Fibroblast of skin of right biceps (primary cell): ENCODE data around the gene ANKRD6.
"Not testable (repeated sequence)": the region's sequence is repeated elsewhere in the genome, so short reads cannot be mapped to it uniquely, and the experiment has no call there.

Experiments
- DNase-seq: peaks from one replicate; pipeline ENCODE4 v3.0.0-alpha.2; 2013

ANKRD6 gene

DNA sequence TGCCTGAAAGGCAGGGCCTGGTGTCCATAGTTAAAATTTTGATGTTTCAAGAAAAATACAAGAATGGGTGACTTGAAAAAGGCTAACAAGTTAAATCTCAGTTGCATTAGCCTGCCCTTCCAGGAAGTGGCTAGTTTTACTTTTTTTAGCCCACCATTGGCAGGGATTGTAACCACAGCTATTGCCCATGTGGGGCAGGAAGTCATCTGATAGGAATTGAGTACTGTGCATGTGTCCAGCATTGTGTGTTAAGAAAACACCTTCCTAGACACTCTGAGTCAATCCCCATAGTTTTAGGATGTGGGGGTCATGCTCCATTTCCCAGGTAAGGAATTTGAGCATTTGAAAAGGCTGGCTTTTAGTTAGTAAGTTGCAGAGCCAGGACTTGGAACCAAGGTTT lies 178.7 kb downstream of the ANKRD6 start:
- DNase-seq = peak; percentile 30

DNA sequence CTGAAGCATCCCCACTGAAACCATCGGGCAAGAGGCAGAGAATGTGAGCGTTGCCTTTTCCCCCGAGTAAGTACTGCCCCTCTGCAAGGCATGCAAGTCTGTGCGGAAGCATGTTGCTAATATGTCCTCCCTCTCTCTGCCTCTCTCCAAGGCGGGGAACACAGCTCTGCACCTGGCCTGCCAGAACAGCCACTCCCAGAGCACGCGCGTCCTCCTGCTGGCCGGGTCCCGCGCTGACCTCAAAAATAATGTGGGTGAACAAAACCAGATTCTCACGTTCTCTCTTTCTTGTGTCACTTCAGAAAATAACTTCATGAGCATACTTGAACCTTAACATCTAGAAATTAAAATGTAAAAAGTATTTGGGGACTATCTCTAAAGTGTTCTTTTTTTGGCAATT lies 179.2 kb downstream of the ANKRD6 start:
- DNase-seq = no peak

GRCh38 chr6:89613790-89614189 lies 180.8 kb downstream of the ANKRD6 start:
- DNase-seq = no peak

GRCh38 chr6:89615882-89616281 lies 182.9 kb downstream of the ANKRD6 start:
- no peak for DNase-seq

DNA sequence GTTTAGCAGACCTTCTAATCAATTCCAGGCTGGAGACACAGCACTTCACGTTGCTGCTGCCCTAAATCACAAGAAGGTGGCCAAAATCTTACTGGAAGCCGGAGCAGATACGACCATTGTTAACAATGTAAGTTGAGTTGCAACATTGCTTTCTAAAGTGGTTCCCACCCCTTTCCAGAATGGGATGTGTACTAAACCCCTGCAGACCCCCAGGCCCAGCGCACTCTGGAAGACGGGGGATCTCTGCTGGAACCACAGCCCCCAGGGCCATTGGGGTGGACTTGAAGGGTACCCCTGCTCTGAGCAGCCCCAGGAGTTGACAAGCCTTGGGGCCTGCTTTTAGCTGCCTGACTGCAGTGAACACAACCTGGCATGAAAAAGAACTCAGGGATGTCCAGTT lies 183.6 kb downstream of the ANKRD6 start:
- no peak for DNase-seq

- DNase-seq = no peak
Measured at GRCh38 chr6:89618026-89618425, 185.1 kb downstream of the ANKRD6 start.

DNA sequence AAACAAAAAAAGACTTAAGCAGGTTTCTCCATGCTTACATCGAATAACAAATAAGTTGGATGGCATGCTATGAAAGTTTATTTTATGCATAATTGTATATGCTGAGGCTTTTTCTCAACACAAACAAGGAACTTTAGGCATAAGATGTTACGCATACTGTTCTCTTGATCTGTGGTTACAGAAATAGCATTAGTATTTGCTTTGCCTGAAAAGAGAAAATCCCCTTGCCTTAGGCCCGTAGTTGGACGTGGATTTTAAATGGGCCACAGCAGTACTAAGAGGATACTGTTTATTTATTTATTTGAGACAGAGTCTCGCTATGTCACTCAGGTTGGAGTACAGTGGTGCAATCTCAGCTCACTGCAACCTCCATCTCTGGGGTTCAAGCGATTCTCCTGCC lies 186.6 kb downstream of the ANKRD6 start:
- DNase-seq = no peak

DNA sequence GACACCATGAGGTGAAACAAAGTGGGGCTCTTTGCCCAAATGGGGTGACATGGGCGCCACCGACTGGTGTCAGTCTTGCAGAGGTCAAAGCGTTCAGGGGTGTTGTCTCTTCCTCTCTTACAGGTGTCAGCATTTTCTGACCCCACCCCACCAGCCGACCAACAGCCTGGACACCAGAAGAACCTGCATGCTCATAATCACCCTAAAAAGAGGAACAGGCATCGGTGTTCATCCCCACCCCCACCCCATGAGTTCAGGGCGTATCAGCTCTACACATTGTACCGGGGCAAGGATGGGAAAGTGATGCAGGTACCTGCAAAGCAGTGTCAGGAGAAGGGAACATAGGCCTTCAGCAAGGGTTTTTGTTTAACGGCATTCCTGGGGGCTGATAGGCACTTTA lies 190.8 kb downstream of the ANKRD6 start:
- no peak for DNase-seq

DNA sequence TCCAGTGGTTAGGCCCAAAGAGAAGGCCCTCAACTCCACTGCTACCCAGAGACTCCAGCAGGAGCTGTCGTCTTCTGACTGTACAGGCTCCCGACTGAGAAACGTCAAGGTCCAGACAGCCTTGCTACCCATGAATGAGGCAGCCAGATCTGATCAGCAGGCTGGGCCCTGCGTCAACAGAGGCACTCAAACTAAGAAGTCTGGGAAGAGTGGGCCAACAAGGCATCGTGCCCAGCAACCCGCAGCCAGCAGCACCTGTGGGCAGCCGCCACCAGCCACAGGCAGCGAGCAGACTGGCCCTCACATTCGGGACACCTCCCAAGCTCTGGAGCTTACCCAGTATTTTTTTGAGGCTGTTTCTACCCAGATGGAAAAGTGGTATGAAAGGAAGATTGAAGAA lies 197.5 kb downstream of the ANKRD6 start:
- no peak for DNase-seq

DNA sequence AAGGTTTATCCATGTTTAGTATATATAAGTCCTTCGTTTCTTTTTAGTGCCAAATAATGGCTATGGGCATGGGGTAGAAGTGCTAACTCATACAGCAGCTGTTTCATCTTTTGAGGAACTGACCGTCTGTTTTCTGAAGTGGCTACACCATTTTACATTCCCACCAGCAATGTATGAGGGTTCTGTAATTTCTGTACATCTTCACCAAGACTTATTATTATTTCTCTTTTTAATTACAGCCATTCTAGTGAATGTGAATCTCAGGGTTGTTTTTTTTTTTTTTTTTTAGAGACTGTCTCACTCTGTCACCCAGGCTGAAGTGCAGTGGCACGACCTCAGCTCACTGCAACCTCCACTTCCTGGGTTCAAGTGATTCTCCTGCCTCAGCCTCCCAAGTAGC lies 203.5 kb downstream of the ANKRD6 start:
- not testable (repeated sequence) for DNase-seq

DNA sequence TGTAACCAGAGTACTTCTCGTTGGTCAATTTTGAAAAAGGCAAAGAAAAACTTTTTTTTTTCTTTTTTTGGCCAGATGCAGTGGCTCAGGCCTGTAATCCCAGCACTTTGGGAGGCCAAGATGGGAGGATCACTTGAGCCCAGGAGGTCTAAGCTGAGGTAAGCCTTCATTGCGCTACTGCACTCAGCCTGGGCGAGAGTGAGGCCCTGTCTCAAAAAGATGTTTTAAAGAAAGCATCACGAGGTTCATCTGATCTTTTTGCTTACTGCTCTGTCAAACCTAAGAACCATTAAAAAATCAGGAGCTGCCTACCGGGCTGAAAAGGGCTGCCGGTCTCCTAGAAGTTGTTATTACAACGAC lies 205.0 kb downstream of the ANKRD6 start:
- DNase-seq = no peak

DNA sequence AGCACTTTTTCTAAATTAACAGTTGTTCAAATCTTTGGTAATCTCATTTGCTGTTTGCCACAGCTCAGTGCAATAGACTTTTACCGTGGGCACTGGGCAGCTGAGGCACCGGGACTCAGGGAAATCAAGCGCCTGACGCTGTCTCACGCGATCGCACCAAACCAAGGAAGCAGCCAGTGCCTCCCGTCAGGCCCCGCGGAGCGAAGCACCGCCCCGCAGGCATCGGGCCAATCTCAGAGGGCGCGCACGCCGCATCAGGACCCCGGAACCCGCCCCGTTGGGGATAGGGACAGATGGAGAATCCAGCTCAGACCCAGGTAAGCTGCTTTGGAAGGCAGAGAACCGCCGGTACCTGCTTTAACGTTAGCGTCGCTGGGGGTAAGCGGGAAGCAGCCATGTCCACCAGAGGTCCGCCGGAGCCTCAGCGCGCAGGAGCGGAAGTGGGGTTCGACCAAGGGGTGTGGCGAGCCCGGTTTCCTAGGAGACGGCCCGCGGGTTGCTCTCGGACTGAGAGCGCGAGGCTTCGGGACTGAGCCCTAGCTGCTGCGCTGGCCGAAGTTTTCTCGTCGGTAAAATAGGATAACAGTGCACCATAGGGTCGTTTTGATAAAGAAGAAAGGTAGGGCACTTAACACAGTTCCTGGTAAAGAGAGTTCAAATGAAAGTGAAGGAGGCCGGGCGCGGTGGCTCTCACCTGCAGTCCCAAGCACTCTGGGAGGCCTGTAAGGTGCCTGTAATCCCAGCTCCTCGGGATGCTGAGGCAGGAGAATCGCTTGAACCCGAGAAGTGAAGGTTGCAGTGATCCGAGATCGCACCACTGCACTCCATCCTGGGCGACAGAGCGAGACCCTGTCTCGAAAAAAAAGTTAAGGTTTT lies 205.6 kb downstream of the ANKRD6 start, which contains the start of gene LYRM2:
TSS of gene LYRM2 (minus strand) at position 428 of the 876 bp plus-strand sequence. CDS start at position 397, 31 bp downstream.
- DNase-seq = peak; percentile 92

DNA sequence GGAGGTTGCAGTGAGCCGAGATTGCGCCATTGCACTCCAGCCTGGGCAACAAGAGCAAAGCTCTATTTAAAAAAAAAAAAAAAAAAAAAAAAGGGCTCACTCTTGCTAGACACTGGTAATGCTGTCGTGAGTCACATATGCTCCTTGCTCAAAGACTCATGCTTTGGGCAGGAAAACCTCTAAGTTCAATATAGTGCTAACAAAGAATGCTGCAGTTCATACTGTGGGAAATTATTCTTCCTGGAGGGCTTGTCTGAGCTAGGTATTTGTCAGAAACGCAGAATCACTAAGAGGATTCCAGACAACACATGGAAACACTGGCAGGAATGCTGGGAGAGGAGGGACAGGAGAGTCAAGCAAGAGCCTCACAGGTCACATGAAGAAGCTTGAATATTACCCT lies 207.9 kb downstream of the ANKRD6 start:
- DNase-seq = peak; percentile 62

DNA sequence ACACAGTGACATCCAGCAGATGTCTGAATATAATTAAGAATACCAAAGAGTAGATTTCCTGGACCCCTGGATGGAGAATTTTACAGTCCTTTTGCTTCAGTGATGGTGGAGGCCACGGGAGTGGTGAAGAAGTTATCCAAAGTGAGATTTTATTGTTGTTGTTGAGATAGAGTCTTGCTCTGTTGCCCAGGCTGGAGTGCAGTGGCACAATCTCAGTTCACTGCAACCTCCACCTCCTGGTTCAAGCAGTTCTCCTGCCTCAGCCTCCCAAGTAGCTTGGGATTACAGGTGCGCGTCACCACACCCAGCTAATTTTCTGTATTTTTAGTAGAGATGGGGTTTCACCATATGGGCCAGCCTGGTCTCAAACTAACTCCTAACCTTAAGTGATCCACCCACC lies 208.6 kb downstream of the ANKRD6 start:
- not testable (repeated sequence) for DNase-seq

DNA sequence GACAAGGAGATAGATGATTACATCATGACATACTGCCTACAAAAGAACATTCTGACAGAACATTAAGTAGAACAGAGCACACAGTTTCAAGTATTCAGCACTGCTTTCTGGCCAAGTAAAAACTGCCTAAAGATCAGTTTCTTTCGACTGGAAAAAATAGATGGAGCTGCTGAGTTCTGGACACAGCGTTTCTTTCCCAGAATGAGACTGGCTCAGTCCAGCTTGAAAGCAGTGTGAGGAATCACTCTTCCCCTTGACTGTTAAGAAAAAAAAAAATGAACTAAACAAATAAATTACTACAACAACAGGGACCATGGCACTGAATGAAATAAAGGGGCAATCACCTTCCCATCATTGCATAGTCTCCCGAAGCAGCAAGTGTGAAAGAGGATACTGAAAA lies 210.0 kb downstream of the ANKRD6 start:
- DNase-seq = no peak

DNA sequence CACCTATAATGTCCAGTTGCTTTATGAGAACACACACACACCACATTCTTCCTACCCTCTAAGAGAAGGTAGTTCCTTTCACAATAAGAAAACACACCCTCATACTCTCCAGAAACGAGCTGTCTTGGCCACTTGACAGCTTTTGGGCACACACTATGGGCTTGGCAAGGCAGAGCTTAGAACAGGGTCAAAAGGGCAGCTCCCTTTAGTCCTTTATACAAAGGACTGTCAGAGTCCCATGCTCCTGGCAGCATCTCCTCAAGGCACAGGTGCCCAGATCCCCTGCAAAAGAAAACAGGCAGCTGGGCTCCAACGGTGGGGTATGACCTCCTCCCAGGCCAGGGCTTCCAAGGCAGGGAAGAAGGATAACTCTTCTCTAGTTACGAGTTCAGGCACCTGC lies 210.5 kb downstream of the ANKRD6 start:
- DNase-seq = no peak

GRCh38 chr6:89644864-89645263 lies 211.9 kb downstream of the ANKRD6 start:
- DNase-seq = no peak

GRCh38 chr6:89649682-89650081 lies 216.7 kb downstream of the ANKRD6 start:
- no peak for DNase-seq

DNA sequence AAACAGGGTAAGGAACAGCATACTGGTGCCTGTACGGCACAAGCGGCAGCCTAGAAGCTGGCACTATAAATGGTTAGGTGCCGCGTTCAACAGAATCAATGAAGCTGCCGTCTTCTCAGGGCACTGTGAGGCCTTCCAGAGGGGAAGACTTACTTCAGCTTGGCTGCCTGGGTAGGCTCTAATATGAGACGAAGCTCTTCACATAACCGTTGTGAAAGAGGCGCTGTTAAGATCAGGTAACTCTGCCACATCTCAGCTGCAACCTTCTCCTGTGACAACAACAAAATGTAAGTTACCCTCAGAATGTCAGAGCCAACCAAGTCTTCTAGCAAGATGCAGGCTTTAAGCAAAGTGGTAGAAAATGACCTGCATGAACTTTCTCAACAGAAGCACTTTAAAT lies 217.6 kb downstream of the ANKRD6 start:
- no peak for DNase-seq

- DNase-seq = peak; percentile 16
Measured at GRCh38 chr6:89655122-89655521, 222.2 kb downstream of the ANKRD6 start.

DNA sequence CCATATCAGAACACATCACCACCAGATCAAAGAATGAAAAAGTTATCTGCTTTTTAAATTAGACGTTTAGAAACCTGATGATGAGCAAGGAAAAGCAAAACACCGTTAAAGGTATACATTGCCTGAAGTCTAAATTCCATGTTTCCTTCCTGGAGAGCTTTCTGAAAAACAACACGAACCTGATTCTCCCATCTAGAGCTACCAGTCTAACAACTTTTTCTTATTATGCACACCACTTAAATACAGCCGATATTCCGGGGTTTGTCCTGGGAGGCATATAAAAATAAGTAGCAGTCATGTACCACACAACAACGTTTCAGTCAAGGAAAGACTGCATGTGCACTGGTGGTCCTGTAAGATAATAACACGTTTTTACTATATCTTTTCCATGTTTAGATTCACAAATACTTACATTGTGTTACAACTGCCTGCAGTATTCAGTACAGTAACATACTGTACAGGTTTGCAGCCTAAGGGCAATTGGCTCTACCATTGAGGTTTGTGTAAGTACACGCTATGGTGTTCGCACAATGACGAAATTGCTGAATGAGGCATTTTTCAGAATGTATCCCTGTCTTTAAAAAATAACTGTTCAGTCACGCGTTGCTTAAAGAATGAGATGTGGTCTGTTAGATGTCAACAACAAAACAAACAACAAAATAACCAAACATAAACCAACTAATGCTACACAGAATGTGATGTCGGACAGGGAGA lies 224.7 kb downstream of the ANKRD6 start:
- DNase-seq = no peak

- DNase-seq = no peak
Measured at GRCh38 chr6:89660981-89661380, 228.0 kb downstream of the ANKRD6 start.

- no peak for DNase-seq
Measured at GRCh38 chr6:89661559-89661958, 228.6 kb downstream of the ANKRD6 start.

- DNase-seq = no peak
Measured at GRCh38 chr6:89662659-89663223, 229.8 kb downstream of the ANKRD6 start.
